ENCODE data around the gene IL20RB. TPM values are rescaled to one million over a fixed set of nuclear protein-coding genes. Genes with fewer than 3 reads are reported as not detected.

Gene IL20RB
- total RNA-seq, result 0.73 and 1.6 TPM in 2 replicates

GRCh38 chr3:136957751-136958288 is at the start of gene IL20RB:
IL20RB (plus strand) TSS chr3:136957983; CDS start chr3:136958114, 131 bp downstream.
- DNase-seq (ENCODE audit: extremely low read depth, low read depth, low spot score), result no peak

- no peak for DNase-seq (ENCODE audit: extremely low read depth, low read depth, low spot score)
These were observed 49.5 kb upstream of the IL20RB start for GRCh38 chr3:136908297-136908696.

GRCh38 chr3:136909187-136909586 is 48.6 kb upstream of the IL20RB start:
- no peak for DNase-seq (ENCODE audit: extremely low read depth, low read depth, low spot score)

- no peak for DNase-seq (ENCODE audit: extremely low read depth, low read depth, low spot score)
These were observed 47.1 kb upstream of the IL20RB start for GRCh38 chr3:136910697-136911096.

- no peak for DNase-seq (ENCODE audit: extremely low read depth, low read depth, low spot score)
These were observed 44.6 kb upstream of the IL20RB start for GRCh38 chr3:136913168-136913567.

GRCh38 chr3:136914739-136915138 is 43.0 kb upstream of the IL20RB start:
- DNase-seq (ENCODE audit: extremely low read depth, low read depth, low spot score), result no peak

- DNase-seq (ENCODE audit: extremely low read depth, low read depth, low spot score), result no peak
These were observed 41.6 kb upstream of the IL20RB start for GRCh38 chr3:136916223-136916622.

- DNase-seq (ENCODE audit: extremely low read depth, low read depth, low spot score), result peak; percentile 90
These were observed 37.8 kb upstream of the IL20RB start for GRCh38 chr3:136919799-136920580.

GRCh38 chr3:136920904-136921611 is 36.7 kb upstream of the IL20RB start:
- no peak for DNase-seq (ENCODE audit: extremely low read depth, low read depth, low spot score)

- DNase-seq (ENCODE audit: extremely low read depth, low read depth, low spot score), result no peak
These were observed 32.2 kb upstream of the IL20RB start for GRCh38 chr3:136925425-136926190.

- no peak for DNase-seq (ENCODE audit: extremely low read depth, low read depth, low spot score)
These were observed 29.5 kb upstream of the IL20RB start for GRCh38 chr3:136928240-136928639.

- DNase-seq (ENCODE audit: extremely low read depth, low read depth, low spot score), result no peak
These were observed 27.7 kb upstream of the IL20RB start for GRCh38 chr3:136929977-136930670.

- DNase-seq (ENCODE audit: extremely low read depth, low read depth, low spot score), result no peak
These were observed 26.2 kb upstream of the IL20RB start for GRCh38 chr3:136931606-136932005.

- DNase-seq (ENCODE audit: extremely low read depth, low read depth, low spot score), result no peak
These were observed 25.3 kb upstream of the IL20RB start for GRCh38 chr3:136932523-136932922.

- no peak for DNase-seq (ENCODE audit: extremely low read depth, low read depth, low spot score)
These were observed 24.6 kb upstream of the IL20RB start for GRCh38 chr3:136932978-136933772.

GRCh38 chr3:136937175-136937574 is 20.6 kb upstream of the IL20RB start:
- DNase-seq (ENCODE audit: extremely low read depth, low read depth, low spot score), result no peak

- no peak for DNase-seq (ENCODE audit: extremely low read depth, low read depth, low spot score)
These were observed 19.9 kb upstream of the IL20RB start for GRCh38 chr3:136937851-136938250.

- DNase-seq (ENCODE audit: extremely low read depth, low read depth, low spot score), result no peak
These were observed 19.4 kb upstream of the IL20RB start for GRCh38 chr3:136938334-136938733.

GRCh38 chr3:136939489-136939888 is 18.3 kb upstream of the IL20RB start:
- no peak for DNase-seq (ENCODE audit: extremely low read depth, low read depth, low spot score)

- DNase-seq (ENCODE audit: extremely low read depth, low read depth, low spot score), result no peak
These were observed 15.0 kb upstream of the IL20RB start for GRCh38 chr3:136942803-136943202.
